IMR-90 (cell line): Measurements from ENCODE around the gene MAGOH. TPM values are rescaled to one million over a fixed set of nuclear protein-coding genes. Genes with fewer than 3 reads are reported as not detected.

Source experiments
- ATAC-seq: fragments of 200-7000 bp; cut with Tn5 transposase; 2 replicates; pipeline ENCODE4 v1.9.1; 2020; ENCODE audit warnings: low read depth, mild to moderate bottlenecking, moderate library complexity
- BruUV-seq: library from RNA; stranded (reverse); fragments of 400-500 nt; replicated peaks from 2 replicates; lab custom pipeline; 2021; lab: Mats Ljungman, UMichigan
- CTCF ChIA-PET: fragments of 300-600 bp; formaldehyde crosslinking; extraction: SDS; loops from one replicate; lab custom pipeline; 2021; ENCODE audit warnings: antibody characterized with exemption; lab: Yijun Ruan, JAX
- POLR2A ChIA-PET: fragments of 300-600 bp; sonication (Branson Sonifier 250); formaldehyde crosslinking; loops from one replicate; lab custom pipeline; 2022; ENCODE audit warnings: antibody characterized with exemption; ENCODE audit not compliant: unreplicated experiment; lab: Charles Lee
- DNase-seq: peaks from one replicate; pipeline ENCODE4 v3.0.0; 2013
- H2AFZ ChIP-seq: replicated peaks from 2 replicates; pipeline ENCODE3; 2013; ENCODE audit warnings: low read length, mild to moderate bottlenecking; ENCODE audit not compliant: poor library complexity
- H2AK5ac ChIP-seq: 2 replicates; pipeline ENCODE4 v1.6.1; 2013; ENCODE audit warnings: low read depth, low read length, inconsistent platforms
- H2AK9ac ChIP-seq: replicated peaks from 2 replicates; pipeline ENCODE3; 2013; ENCODE audit warnings: mild to moderate bottlenecking, low read depth, low read length, moderate library complexity; ENCODE audit not compliant: poor library complexity
- H2BK120ac ChIP-seq: 2 replicates; pipeline ENCODE4 v1.6.1; 2013; ENCODE audit warnings: low read depth, low read length, inconsistent platforms
- H2BK15ac ChIP-seq: 3 replicates; pipeline ENCODE4 v1.6.1; 2013; ENCODE audit warnings: low read depth, low read length, inconsistent platforms
- H2BK20ac ChIP-seq: 2 replicates; pipeline ENCODE4 v1.6.1; 2013; ENCODE audit warnings: low read depth, mild to moderate bottlenecking, inconsistent platforms, low read length, moderate library complexity
- H2BK5ac ChIP-seq: 2 replicates; pipeline ENCODE4 v1.6.1; 2013; ENCODE audit warnings: mild to moderate bottlenecking, low read depth, low read length, inconsistent platforms; ENCODE audit not compliant: poor library complexity, severe bottlenecking
- H3K14ac ChIP-seq: replicated peaks from 2 replicates; pipeline ENCODE4 v1.6.1; 2013; ENCODE audit warnings: low read depth, low read length, inconsistent platforms
- H3K18ac ChIP-seq: 2 replicates; pipeline ENCODE4 v1.6.1; 2013; ENCODE audit warnings: low read depth, low read length, control low read depth
- H3K23ac ChIP-seq: 2 replicates; pipeline ENCODE4 v1.6.1; 2013; ENCODE audit warnings: low read depth, low read length, inconsistent platforms
- H3K27ac ChIP-seq: 2 replicates; pipeline ENCODE4 v1.5.1; 2013; ENCODE audit warnings: mild to moderate bottlenecking, control low read depth, low read length; ENCODE audit not compliant: insufficient read depth
- H3K27me3 ChIP-seq: 2 replicates; pipeline ENCODE4 v1.6.1; 2013; ENCODE audit warnings: low read length; ENCODE audit not compliant: control insufficient read depth, insufficient read depth
- H3K36me3 ChIP-seq: 2 replicates; pipeline ENCODE4 v1.6.1; 2013; ENCODE audit warnings: low read length, mixed read lengths; ENCODE audit not compliant: control insufficient read depth, insufficient read depth
- H3K4ac ChIP-seq: 2 replicates; pipeline ENCODE4 v1.6.1; 2013; ENCODE audit warnings: low read depth, low read length, inconsistent platforms
- H3K4me1 ChIP-seq: 2 replicates; pipeline ENCODE4 v1.6.1; 2013; ENCODE audit warnings: low read length, mixed read lengths; ENCODE audit not compliant: control insufficient read depth, insufficient read depth
- H3K4me2 ChIP-seq: 2 replicates; pipeline ENCODE4 v1.6.1; 2013; ENCODE audit warnings: low read depth, mild to moderate bottlenecking, control low read depth, low read length, moderate library complexity
- H3K4me3 ChIP-seq: 2 replicates; pipeline ENCODE4 v1.5.1; 2013; ENCODE audit warnings: low read depth, mild to moderate bottlenecking, control low read depth, low read length, moderate library complexity; ENCODE audit not compliant: insufficient read depth
- H3K56ac ChIP-seq: 2 replicates; pipeline ENCODE4 v1.6.1; 2013; ENCODE audit warnings: low read length, inconsistent platforms; ENCODE audit not compliant: insufficient read depth; ENCODE audit errors: extremely low read depth
- H3K79me1 ChIP-seq, 2 experiments: 2 replicates each; pipeline ENCODE4 v1.6.1; 2013; ENCODE audit warnings: low read length in 2 of 2, inconsistent platforms in 1 of 2, low read depth in 1 of 2
- H3K9ac ChIP-seq: 2 replicates; pipeline ENCODE4 v1.6.1; 2013; ENCODE audit warnings: low read depth, low read length, control low read depth
- H3K9me1 ChIP-seq: 2 replicates; pipeline ENCODE4 v1.6.1; 2013; ENCODE audit warnings: low read length, inconsistent platforms; ENCODE audit not compliant: insufficient read depth
- H3K9me3 ChIP-seq: 2 replicates; pipeline ENCODE4 v1.6.1; 2013; ENCODE audit warnings: low read length; ENCODE audit not compliant: control insufficient read depth, insufficient read depth
- H4K20me1 ChIP-seq: 2 replicates; pipeline ENCODE4 v1.6.1; 2013; ENCODE audit warnings: low read length, inconsistent platforms; ENCODE audit not compliant: insufficient read depth
- H4K5ac ChIP-seq: 2 replicates; pipeline ENCODE4 v1.6.1; 2013; ENCODE audit warnings: mild to moderate bottlenecking, low read depth, low read length, control low read depth
- H4K8ac ChIP-seq, 2 experiments: 2 replicates each; pipeline ENCODE4 v1.6.1; 2013; ENCODE audit warnings: low read depth in 2 of 2, low read length in 2 of 2, control low read depth in 1 of 2, inconsistent platforms in 1 of 2
- H4K91ac ChIP-seq: 2 replicates; pipeline ENCODE4 v1.6.1; 2013; ENCODE audit warnings: low read depth, low read length, inconsistent platforms; ENCODE audit not compliant: insufficient read depth
- CEBPB ChIP-seq: IDR thresholded peaks from 2 replicates; pipeline ENCODE4 v1.6.1; 2012; ENCODE audit warnings: low read depth, low read length, improper control_type of control experiment
- FOS ChIP-seq: fragments of 150-350 bp; IDR thresholded peaks from 2 replicates; pipeline ENCODE4 v1.6.1; 2016; ENCODE audit warnings: low read depth, low read length
- NFE2L2 ChIP-seq: fragments of 150-350 bp; IDR thresholded peaks from 2 replicates; pipeline ENCODE4 v1.6.1; 2016; ENCODE audit warnings: low read depth, mild to moderate bottlenecking, low read length
- SMC3 ChIP-seq: fragments of 150-350 bp; IDR thresholded peaks from 2 replicates; pipeline ENCODE4 v1.6.1; 2016; ENCODE audit warnings: low read depth, mild to moderate bottlenecking, antibody characterized with exemption, low read length, moderate library complexity
- USF2 ChIP-seq: fragments of 150-350 bp; IDR thresholded peaks from 2 replicates; pipeline ENCODE4 v1.6.1; 2017; ENCODE audit warnings: mild to moderate bottlenecking, antibody characterized with exemption, low read length, low read depth
- WGBS, 2 experiments: methylation state at CpG; one replicate each; pipeline versions ENCODE4 v1.1.5 to v1.1.7; 2013; ENCODE audit warnings: missing lambda C conversion rate in 2 of 2; ENCODE audit not compliant: insufficient read length in 1 of 2; ENCODE audit errors: extremely low coverage in 2 of 2; 5-methylcytosine and 5-hydroxymethylcytosine counted together
- dilution Hi-C: fragments of 300-500 bp; cut with HindIII; formaldehyde crosslinking; loops from one replicate; pipeline ENCODE4 v1.14.3; 2018; ENCODE audit warnings: low sequenced_read_pairs; ENCODE audit not compliant: unreplicated experiment
- in situ Hi-C: fragments of 300-500 bp; cut with MboI; formaldehyde crosslinking; loops from 3 replicates; pipeline ENCODE4 v1.14.3; 2019; ENCODE audit warnings: low sequenced_read_pairs, inconsistent platforms, mixed read lengths
- intact Hi-C: fragments of 100-400 bp; cut with micrococcal nuclease; formaldehyde crosslinking; loops from 2 replicates; pipeline ENCODE4 v1.10.0; 2022
- polyA plus RNA-seq, 3 experiments: library from polyadenylated mRNA; depleted of rRNA; stranded (reverse); fragments of >200 nt; gene quantifications; 2 replicates each; pipeline ENCODE4 v1.2.3, GENCODE V29; 2012; ENCODE audit warnings: low replicate concordance in 1 of 3
- total RNA-seq: library from RNA; depleted of rRNA; stranded (reverse); fragments of >200 nt; gene quantifications from 2 replicates; pipeline ENCODE4 v1.2.3, GENCODE V29; 2012

The MAGOH gene
- total and polyA plus RNA-seq, 2 of the 4 experiments (the other 2 are of a cell fraction): 3.8 to 26.3 TPM

- TF ChIP-seq USF2 (no peak), NFE2L2 (no peak)
Measured at GRCh38 chr1:53220171-53220961, 18.0 kb downstream of the MAGOH start, which contains the start of gene CZIB (continued).

- H4K91ac ChIP-seq: peak overlapping the region; percentile 54; the same call in 1 of the 2 replicates
- peak overlapping the region; percentile 9 for H2AK5ac ChIP-seq
- H2AFZ ChIP-seq: no peak overlapping the region
- POLR2A ChIA-PET: no interaction called here
- DNase-seq (peak; percentile 4), ATAC-seq (no peak)
- H2BK120ac ChIP-seq: no peak overlapping the region
- dilution Hi-C loops (no loop called here), in situ Hi-C loops (no loop called here), intact Hi-C loops (no loop called here)
- peaks cover 20% of the 10 kb centered on the region for H3K36me3 ChIP-seq
- no peaks in the 10 kb centered on the region for H4K20me1 ChIP-seq
- peaks cover 21% of the 10 kb centered on the region for H3K9me1 ChIP-seq
- peak overlapping the region; percentile 80 for H2AK9ac ChIP-seq
- peak overlapping the region; percentile 100 for H3K9ac ChIP-seq
- BruUV-seq: TSS peak; percentile 78
- peak overlapping the region; percentile 72 for H3K56ac ChIP-seq
- no peaks in the 10 kb centered on the region for H3K27me3 ChIP-seq
- peak overlapping the region; percentile 99 for H3K4me2 ChIP-seq
- peak overlapping the region; percentile 99 for H3K14ac ChIP-seq
- H2BK5ac ChIP-seq: peak overlapping the region; percentile 100
- H3K4ac ChIP-seq: peak overlapping the region; percentile 99
- TF ChIP-seq SMC3 (no peak), CEBPB (peak; percentile 82), FOS (no peak)
- H2BK20ac ChIP-seq: no peak overlapping the region
- H3K23ac ChIP-seq: peak overlapping the region; percentile 36
- peaks cover 8% of the 10 kb centered on the region for H3K4me1 ChIP-seq
- peak overlapping the region; percentile 98 for H3K4me3 ChIP-seq
- 0 out of 3 replicates have a peak overlapping the region, but pooled peaks have one; percentile 13 for H2BK15ac ChIP-seq
- peak overlapping the region; percentile 68 for H3K27ac ChIP-seq
- no peak overlapping the region for H3K18ac ChIP-seq
- no peaks in the 10 kb centered on the region for H3K9me3 ChIP-seq
- peaks cover 19 to 36% of the 10 kb centered on the region in 2 experiments for H3K79me1 ChIP-seq
- H4K8ac ChIP-seq: peak overlapping the region; percentile 97 to 100
- CTCF ChIA-PET: interaction anchor here (0.5 kb wide), 1 partner anchor 1262 kb away, joined by 3 read pairs; no protein-coding TSS in a partner anchor
- peak overlapping the region; percentile 78 for H4K5ac ChIP-seq
- 8% methylated on average over 4 of the region's 8 CpGs; no CpG with 5 or more reads in 1 of the 2 experiments for WGBS, 2 experiments
Measured at GRCh38 chr1:53219711-53220110, 18.6 kb downstream of the MAGOH start.
